ENCODE data around the gene CTSA. TPM values are rescaled to one million over a fixed set of nuclear protein-coding genes. Genes with fewer than 3 reads are reported as not detected.
"Not testable (repeated sequence)": the region's sequence is repeated elsewhere in the genome, so short reads cannot be mapped to it uniquely, and the experiment has no call there.

The CTSA gene
- total RNA-seq, 1 donor from 2014 or later: 82.0 TPM

- intact Hi-C loops (cut with DNase I): no loop called here
- no peak for TF ChIP-seq CTCF (IDR thresholded peaks at IDR 0.05)
These were observed 18.5 kb upstream of the CTSA start for GRCh38 chr20:45872626-45873025.

GRCh38 chr20:45873409-45874103, 17.6 kb upstream of the CTSA start:
- Histone ChIP-seq H3K4me1 (no peaks in the 10 kb centered on the region), H3K36me3 (peaks cover 16 to 24% of the 10 kb centered on the region in 2 donors), H3K27me3 (no peaks in the 10 kb centered on the region), H3K4me3 (no peak overlapping the region), H3K9me3 (no peaks in the 10 kb centered on the region), H3K27ac (no peak overlapping the region)
- intact Hi-C loops (cut with DNase I): no loop called here
- no peak for DNase-seq (ENCODE audit: low spot score in 2 of 2)
- TF ChIP-seq CTCF (IDR thresholded peaks at IDR 0.05): no peak

More at GRCh38 chr20:45872626-45873025, 18.5 kb upstream of the CTSA start:
- no peaks in the 10 kb centered on the region for H3K4me1 ChIP-seq
- H3K36me3 ChIP-seq: peaks cover 10 to 15% of the 10 kb centered on the region in 2 donors
- no peak overlapping the region for H3K27ac ChIP-seq
- no peak for DNase-seq (ENCODE audit: low spot score in 2 of 2)
- H3K4me3 ChIP-seq: no peak overlapping the region
- no peaks in the 10 kb centered on the region for H3K27me3 ChIP-seq
- no peaks in the 10 kb centered on the region for H3K9me3 ChIP-seq

- H3K27me3 ChIP-seq; H3K9me3 ChIP-seq; intact Hi-C loops (cut with DNase I); DNase-seq (ENCODE audit: low spot score in 2 of 2); H3K4me1 ChIP-seq; H3K4me3 ChIP-seq; H3K27ac ChIP-seq: not testable (repeated sequence)
- peaks cover 16 to 27% of the 10 kb centered on the region in 2 donors for H3K36me3 ChIP-seq
These were observed 17.0 kb upstream of the CTSA start for GRCh38 chr20:45874104-45874481.

GRCh38 chr20:45874576-45874975, 16.6 kb upstream of the CTSA start:
- no peak for TF ChIP-seq CTCF (IDR thresholded peaks at IDR 0.05)
- Histone ChIP-seq H3K27me3 (no peaks in the 10 kb centered on the region), H3K4me1 (no peaks in the 10 kb centered on the region), H3K27ac (no peak overlapping the region), H3K4me3 (no peak overlapping the region), H3K36me3 (peaks cover 16 to 27% of the 10 kb centered on the region in 2 donors), H3K9me3 (no peaks in the 10 kb centered on the region)
- DNase-seq (ENCODE audit: low spot score in 2 of 2): no peak
- intact Hi-C loops (cut with DNase I): no loop called here

- H3K27ac ChIP-seq: no peak overlapping the region
These were observed 12.9 kb upstream of the CTSA start for GRCh38 chr20:45878076-45878761.

More at GRCh38 chr20:45878076-45878761, 12.9 kb upstream of the CTSA start:
- intact Hi-C loops (cut with DNase I): no loop called here
- H3K27me3 ChIP-seq: no peaks in the 10 kb centered on the region
- peaks cover 23 to 31% of the 10 kb centered on the region in 2 donors for H3K36me3 ChIP-seq
- H3K9me3 ChIP-seq: no peaks in the 10 kb centered on the region
- no peak for TF ChIP-seq CTCF (IDR thresholded peaks at IDR 0.05)
- no peak overlapping the region for H3K4me3 ChIP-seq
- H3K4me1 ChIP-seq: peaks cover 0 to 14% of the 10 kb centered on the region in 2 donors
- no peak for DNase-seq (ENCODE audit: low spot score in 2 of 2)
